VCaP (cell line): ENCODE results near the gene SMARCD3.

Experiments used
- H3K27ac ChIP-seq: fragments of 450-650 bp; 2 replicates; pipeline ENCODE4 v1.5.1; 2017
- TF ChIP-seq, protein P1 (sequence below): fragments of 450-650 bp; conservative IDR thresholded peaks from 2 replicates; pipeline ENCODE4 v1.5.1; 2017; ENCODE audit warnings: mild to moderate bottlenecking, moderate library complexity

Gene SMARCD3

GRCh38 chr7:151283302-151283701, 34.8 kb upstream of the SMARCD3 start:
- H3K27ac ChIP-seq = no peak overlapping the region
- TF ChIP-seq, protein P1, sequence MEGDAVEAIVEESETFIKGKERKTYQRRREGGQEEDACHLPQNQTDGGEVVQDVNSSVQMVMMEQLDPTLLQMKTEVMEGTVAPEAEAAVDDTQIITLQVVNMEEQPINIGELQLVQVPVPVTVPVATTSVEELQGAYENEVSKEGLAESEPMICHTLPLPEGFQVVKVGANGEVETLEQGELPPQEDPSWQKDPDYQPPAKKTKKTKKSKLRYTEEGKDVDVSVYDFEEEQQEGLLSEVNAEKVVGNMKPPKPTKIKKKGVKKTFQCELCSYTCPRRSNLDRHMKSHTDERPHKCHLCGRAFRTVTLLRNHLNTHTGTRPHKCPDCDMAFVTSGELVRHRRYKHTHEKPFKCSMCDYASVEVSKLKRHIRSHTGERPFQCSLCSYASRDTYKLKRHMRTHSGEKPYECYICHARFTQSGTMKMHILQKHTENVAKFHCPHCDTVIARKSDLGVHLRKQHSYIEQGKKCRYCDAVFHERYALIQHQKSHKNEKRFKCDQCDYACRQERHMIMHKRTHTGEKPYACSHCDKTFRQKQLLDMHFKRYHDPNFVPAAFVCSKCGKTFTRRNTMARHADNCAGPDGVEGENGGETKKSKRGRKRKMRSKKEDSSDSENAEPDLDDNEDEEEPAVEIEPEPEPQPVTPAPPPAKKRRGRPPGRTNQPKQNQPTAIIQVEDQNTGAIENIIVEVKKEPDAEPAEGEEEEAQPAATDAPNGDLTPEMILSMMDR = no peak

- TF ChIP-seq, protein P1 = no peak
Measured at GRCh38 chr7:151282111-151282510, 33.6 kb upstream of the SMARCD3 start.

GRCh38 chr7:151281686-151282085, 33.2 kb upstream of the SMARCD3 start:
- H3K27ac ChIP-seq = no peak overlapping the region
- TF ChIP-seq, protein P1 = no peak

More at GRCh38 chr7:151282111-151282510, 33.6 kb upstream of the SMARCD3 start:
- no peak overlapping the region for H3K27ac ChIP-seq

GRCh38 chr7:151280388-151281019, 32.0 kb upstream of the SMARCD3 start:
- H3K27ac ChIP-seq = no peak overlapping the region
- TF ChIP-seq, protein P1 = no peak

GRCh38 chr7:151279868-151280267, 31.4 kb upstream of the SMARCD3 start:
- TF ChIP-seq, protein P1 = no peak
- H3K27ac ChIP-seq = no peak overlapping the region

GRCh38 chr7:151278949-151279348, 30.5 kb upstream of the SMARCD3 start:
- TF ChIP-seq, protein P1 = no peak
- H3K27ac ChIP-seq = no peak overlapping the region

GRCh38 chr7:151277631-151278030, 29.1 kb upstream of the SMARCD3 start:
- TF ChIP-seq, protein P1 = no peak
- peak overlapping the region; percentile 63; the same call in 1 of the 2 replicates for H3K27ac ChIP-seq
